Glutamatergic neuron (in vitro differentiated cells): ENCODE data around the gene SYNE1. TPM values are rescaled to one million over a fixed set of nuclear protein-coding genes. Genes with fewer than 3 reads are reported as not detected.

Experiments
- DNase-seq: peaks from one replicate; pipeline ENCODE4 v3.0.0; 2022
- H3K27ac Mint-ChIP-seq: one replicate; pipeline ENCODE4 v1.8.0; 2020; ENCODE audit warnings: mild to moderate bottlenecking, mixed read lengths, inconsistent platforms; ENCODE audit not compliant: unreplicated experiment
- H3K27me3 Mint-ChIP-seq: one replicate; pipeline ENCODE4 v1.8.0; 2020; ENCODE audit warnings: mild to moderate bottlenecking, moderate library complexity, mixed read lengths, inconsistent platforms; ENCODE audit not compliant: unreplicated experiment
- H3K36me3 Mint-ChIP-seq: one replicate; pipeline ENCODE4 v1.8.0; 2020; ENCODE audit warnings: mild to moderate bottlenecking, mixed read lengths, inconsistent platforms; ENCODE audit not compliant: unreplicated experiment
- H3K4me1 Mint-ChIP-seq: one replicate; pipeline ENCODE4 v1.8.0; 2020; ENCODE audit warnings: mild to moderate bottlenecking, low read depth, mixed read lengths, inconsistent platforms; ENCODE audit not compliant: unreplicated experiment
- H3K4me3 Mint-ChIP-seq: one replicate; pipeline ENCODE4 v1.8.0; 2020; ENCODE audit warnings: mild to moderate bottlenecking, mixed read lengths, inconsistent platforms; ENCODE audit not compliant: unreplicated experiment
- H3K9me3 Mint-ChIP-seq: one replicate; pipeline ENCODE4 v1.8.0; 2020; ENCODE audit warnings: mild to moderate bottlenecking, moderate library complexity, mixed read lengths, inconsistent platforms; ENCODE audit not compliant: unreplicated experiment
- CTCF ChIP-seq: fragments of 200-600 bp; sonication (generic); IDR thresholded peaks from one replicate; pipeline ENCODE4 v1.5.0; 2021; ENCODE audit not compliant: partially characterized antibody, unreplicated experiment
- total RNA-seq: library from RNA; stranded (reverse); fragmentation: NEBNext Ultra II Directional; extraction: Animal tissue kit (Norgen Biotek cat#: 25700); gene quantifications from one replicate; pipeline ENCODE4 v1.2.1, GENCODE V29; 2021; ENCODE audit not compliant: unreplicated experiment

SYNE1 gene
- total RNA-seq, 1 donor from 2014 or later = 23.4 TPM

- Mint-ChIP-seq H3K4me1 (peaks cover 3% of the 10 kb centered on the region), H3K27ac (no peak overlapping the region), H3K9me3 (no peaks in the 10 kb centered on the region), H3K4me3 (no peak overlapping the region), H3K36me3 (no peaks in the 10 kb centered on the region), H3K27me3 (no peaks in the 10 kb centered on the region)
- no peak for DNase-seq
- no peak for TF ChIP-seq CTCF
These were observed 543.5 kb downstream of the SYNE1 start for GRCh38 chr6:152093711-152094110.

GRCh38 chr6:152091851-152092341 lies 545.3 kb downstream of the SYNE1 start:
- Mint-ChIP-seq H3K9me3 (no peaks in the 10 kb centered on the region), H3K4me3 (no peak overlapping the region), H3K4me1 (peaks cover 3% of the 10 kb centered on the region), H3K27me3 (peaks cover 2% of the 10 kb centered on the region), H3K36me3 (no peaks in the 10 kb centered on the region), H3K27ac (no peak overlapping the region)
- DNase-seq = no peak
- TF ChIP-seq CTCF = no peak

- Mint-ChIP-seq H3K27ac (no peak overlapping the region), H3K4me3 (no peak overlapping the region), H3K27me3 (peaks cover 2% of the 10 kb centered on the region), H3K36me3 (no peaks in the 10 kb centered on the region), H3K4me1 (peaks cover 3% of the 10 kb centered on the region), H3K9me3 (no peaks in the 10 kb centered on the region)
- TF ChIP-seq CTCF = no peak
- no peak for DNase-seq
These were observed 546.0 kb downstream of the SYNE1 start for GRCh38 chr6:152091201-152091600.

GRCh38 chr6:152089992-152090391 lies 547.2 kb downstream of the SYNE1 start:
- Mint-ChIP-seq H3K4me1 (peaks cover 3% of the 10 kb centered on the region), H3K9me3 (peaks cover 2% of the 10 kb centered on the region), H3K27ac (no peak overlapping the region), H3K36me3 (no peaks in the 10 kb centered on the region), H3K4me3 (no peak overlapping the region), H3K27me3 (peaks cover 2% of the 10 kb centered on the region)
- TF ChIP-seq CTCF = no peak
- DNase-seq = no peak

- Mint-ChIP-seq H3K4me1 (no peaks in the 10 kb centered on the region), H3K36me3 (no peaks in the 10 kb centered on the region), H3K27me3 (peaks cover 2% of the 10 kb centered on the region), H3K27ac (no peak overlapping the region), H3K9me3 (peaks cover 2% of the 10 kb centered on the region), H3K4me3 (no peak overlapping the region)
- no peak for TF ChIP-seq CTCF
- DNase-seq = no peak
These were observed 549.5 kb downstream of the SYNE1 start for GRCh38 chr6:152087701-152088100.
